Lung (tissue), 12 donors: ENCODE measurements around the gene LIN9. TPM values are rescaled to one million over a fixed set of nuclear protein-coding genes. Genes with fewer than 3 reads are reported as not detected.

Experiments used
- ATAC-seq: fragments of 200-7000 bp; cut with Tn5 transposase; one replicate; pipeline ENCODE4 v1.9.1; 2020; ENCODE audit warnings: moderate number of reproducible peaks; ENCODE audit not compliant: insufficient read depth, low FRiP score
- DNase-seq, 3 donors: peaks; one replicate each; pipeline ENCODE4 v3.0.0-alpha.2; 2013 to 2017
- H3K27ac ChIP-seq, 2 donors: one replicate each; pipeline ENCODE4 v1.5.1; 2013; ENCODE audit warnings: mild to moderate bottlenecking in 2 of 2, moderate library complexity in 2 of 2, control low read depth in 1 of 2, inconsistent platforms in 1 of 2, low read depth in 1 of 2, low read length in 1 of 2
- H3K27me3 ChIP-seq, 3 donors: one replicate each; pipeline ENCODE4 v1.5.1; 2013; ENCODE audit warnings: low read length in 2 of 3; ENCODE audit not compliant: control insufficient read depth in 3 of 3, insufficient read depth in 3 of 3
- H3K36me3 ChIP-seq, 4 donors: one replicate each; pipeline ENCODE4 v1.5.1; 2013; ENCODE audit warnings: low read length in 4 of 4, mild to moderate bottlenecking in 1 of 4, moderate library complexity in 1 of 4; ENCODE audit not compliant: control insufficient read depth in 4 of 4, insufficient read depth in 4 of 4
- H3K4me1 ChIP-seq, 5 donors: one replicate each; pipeline ENCODE4 v1.5.1; 2013; ENCODE audit warnings: low read length in 5 of 5, mild to moderate bottlenecking in 2 of 5, moderate library complexity in 1 of 5; ENCODE audit not compliant: control insufficient read depth in 5 of 5, insufficient read depth in 5 of 5
- H3K4me3 ChIP-seq: one replicate; pipeline ENCODE4 v1.5.1; 2013; ENCODE audit warnings: mild to moderate bottlenecking, control low read depth, moderate library complexity
- H3K9ac ChIP-seq, 2 donors: one replicate each; pipeline ENCODE4 v1.5.1; 2013; ENCODE audit warnings: low read length in 2 of 2, control low read depth in 1 of 2; ENCODE audit not compliant: insufficient read depth in 1 of 2
- H3K9me3 ChIP-seq, 4 donors: one replicate each; pipeline ENCODE4 v1.5.1; 2013; ENCODE audit warnings: low read length in 3 of 4, mild to moderate bottlenecking in 1 of 4, moderate library complexity in 1 of 4; ENCODE audit not compliant: control insufficient read depth in 4 of 4, insufficient read depth in 3 of 4
- WGBS, 2 donors: extraction: QIAGEN DNeasy Blood & Tissue Kit; methylation state at CpG; one replicate each; pipeline ENCODE4 v1.1.7; 2013; 5-methylcytosine and 5-hydroxymethylcytosine counted together
- polyA plus RNA-seq, 2 donors: library from polyadenylated mRNA; stranded (reverse); fragments of 200-250 nt; gene quantifications; one replicate each; pipeline ENCODE4 v1.2.1, GENCODE V29; 2013
- total RNA-seq, 2 donors: library from RNA; depleted of rRNA in 1 of 2; stranded (reverse); fragments of >200 nt in 1 of 2; gene quantifications; one replicate each; pipeline ENCODE4 v1.2.1, GENCODE V29; 2014 to 2021
- TF ChIP-seq, protein P1 (sequence below): IDR thresholded peaks from 2 replicates; pipeline ENCODE4 v1.5.1; 2012; ENCODE audit warnings: mild to moderate bottlenecking; ENCODE audit errors: control extremely low read depth, extremely low read depth
- donor health status: control.
- donor health status: control.
- donor health status: Bipolar disorder and iron deficiency.
- donor health status: healthy.
- donor health status: DM: yes; HTN: yes; CAD: no.

LIN9 gene
- total and polyA plus RNA-seq, 4 donors: 1.4 to 9.7 (median 2.4) TPM

DNA sequence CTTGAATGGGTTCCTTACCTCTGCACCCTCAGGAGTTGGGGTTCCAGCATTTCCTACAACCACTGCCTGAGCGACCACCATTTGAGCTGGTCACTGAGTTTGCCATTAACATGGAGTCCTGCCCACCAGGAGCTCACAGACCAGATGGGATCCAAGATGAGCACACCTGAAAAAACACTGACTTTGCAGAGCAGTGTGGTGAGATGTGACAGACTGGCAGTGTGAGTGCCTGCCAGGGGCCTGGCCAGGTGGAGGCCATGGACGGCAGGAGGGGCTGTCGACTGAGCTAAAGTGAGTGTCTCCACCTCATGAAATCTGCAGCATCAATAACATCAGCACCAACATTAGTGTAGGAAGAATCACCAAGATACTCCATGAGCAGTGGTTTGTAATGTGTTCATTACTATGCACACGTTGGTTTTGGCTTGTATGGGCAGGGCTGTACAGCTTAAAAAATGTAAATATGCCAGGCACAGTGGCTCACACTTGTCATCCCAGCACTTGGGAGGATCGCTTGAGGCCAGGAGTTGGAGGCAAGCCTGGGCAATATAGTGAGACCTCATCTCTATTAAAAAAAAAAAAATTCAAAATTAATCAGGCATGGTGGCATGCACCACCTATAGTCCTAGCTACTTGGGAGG lies 97.7 kb downstream of the LIN9 start:
- no peaks in the 10 kb centered on the region for H3K27me3 ChIP-seq
- H3K9me3 ChIP-seq: no peaks in the 10 kb centered on the region
- no peak for ATAC-seq
- no peaks in the 10 kb centered on the region for H3K36me3 ChIP-seq
- WGBS, 2 donors: 82 to 92% methylated on average over 5 of the region's 5 CpGs
- H3K9ac ChIP-seq: no peak overlapping the region
- H3K4me1 ChIP-seq: no peaks in the 10 kb centered on the region
- no peak for DNase-seq
- no peak overlapping the region for H3K4me3 ChIP-seq
- no peak overlapping the region for H3K27ac ChIP-seq
- TF ChIP-seq, protein P1, sequence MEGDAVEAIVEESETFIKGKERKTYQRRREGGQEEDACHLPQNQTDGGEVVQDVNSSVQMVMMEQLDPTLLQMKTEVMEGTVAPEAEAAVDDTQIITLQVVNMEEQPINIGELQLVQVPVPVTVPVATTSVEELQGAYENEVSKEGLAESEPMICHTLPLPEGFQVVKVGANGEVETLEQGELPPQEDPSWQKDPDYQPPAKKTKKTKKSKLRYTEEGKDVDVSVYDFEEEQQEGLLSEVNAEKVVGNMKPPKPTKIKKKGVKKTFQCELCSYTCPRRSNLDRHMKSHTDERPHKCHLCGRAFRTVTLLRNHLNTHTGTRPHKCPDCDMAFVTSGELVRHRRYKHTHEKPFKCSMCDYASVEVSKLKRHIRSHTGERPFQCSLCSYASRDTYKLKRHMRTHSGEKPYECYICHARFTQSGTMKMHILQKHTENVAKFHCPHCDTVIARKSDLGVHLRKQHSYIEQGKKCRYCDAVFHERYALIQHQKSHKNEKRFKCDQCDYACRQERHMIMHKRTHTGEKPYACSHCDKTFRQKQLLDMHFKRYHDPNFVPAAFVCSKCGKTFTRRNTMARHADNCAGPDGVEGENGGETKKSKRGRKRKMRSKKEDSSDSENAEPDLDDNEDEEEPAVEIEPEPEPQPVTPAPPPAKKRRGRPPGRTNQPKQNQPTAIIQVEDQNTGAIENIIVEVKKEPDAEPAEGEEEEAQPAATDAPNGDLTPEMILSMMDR: no peak

DNA sequence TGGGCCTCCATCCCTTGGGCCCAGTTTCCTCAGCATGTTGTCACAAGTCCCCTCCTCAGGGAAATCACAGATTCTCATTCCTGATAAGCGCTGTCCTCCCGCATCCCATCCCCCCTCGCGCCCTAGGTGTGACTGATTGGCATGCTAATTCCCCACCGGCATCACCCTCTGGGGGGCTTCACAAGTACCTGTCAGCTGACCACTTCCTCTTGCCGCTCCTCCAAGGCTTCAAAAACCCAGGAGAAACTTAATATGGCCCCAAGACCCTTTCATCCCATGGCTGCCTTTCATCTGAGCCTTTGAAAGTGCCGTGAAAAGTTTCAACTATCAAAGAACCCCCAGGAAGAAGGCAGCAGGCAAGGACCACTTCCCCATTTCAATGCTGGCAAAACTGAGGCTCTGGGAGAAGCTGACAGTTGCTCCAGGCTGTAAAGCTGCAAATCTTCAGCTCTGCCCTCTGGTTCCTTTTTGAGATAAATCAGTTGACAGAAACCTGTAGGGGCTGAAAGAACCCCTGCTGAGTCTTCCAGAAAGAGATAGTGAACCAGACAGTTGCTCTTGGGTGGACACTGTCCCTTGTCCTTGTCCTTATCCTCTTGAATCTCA lies 98.3 kb downstream of the LIN9 start:
- DNase-seq (no peak), ATAC-seq (no peak)
- H3K27me3 ChIP-seq: no peaks in the 10 kb centered on the region
- TF ChIP-seq, protein P1: no peak
- no peak overlapping the region for H3K4me3 ChIP-seq
- no peaks in the 10 kb centered on the region for H3K9me3 ChIP-seq
- 76 to 80% methylated on average over 7 of the region's 7 CpGs for WGBS, 2 donors
- no peaks in the 10 kb centered on the region for H3K4me1 ChIP-seq
- no peak overlapping the region for H3K9ac ChIP-seq
- H3K36me3 ChIP-seq: no peaks in the 10 kb centered on the region
- no peak overlapping the region for H3K27ac ChIP-seq

DNA sequence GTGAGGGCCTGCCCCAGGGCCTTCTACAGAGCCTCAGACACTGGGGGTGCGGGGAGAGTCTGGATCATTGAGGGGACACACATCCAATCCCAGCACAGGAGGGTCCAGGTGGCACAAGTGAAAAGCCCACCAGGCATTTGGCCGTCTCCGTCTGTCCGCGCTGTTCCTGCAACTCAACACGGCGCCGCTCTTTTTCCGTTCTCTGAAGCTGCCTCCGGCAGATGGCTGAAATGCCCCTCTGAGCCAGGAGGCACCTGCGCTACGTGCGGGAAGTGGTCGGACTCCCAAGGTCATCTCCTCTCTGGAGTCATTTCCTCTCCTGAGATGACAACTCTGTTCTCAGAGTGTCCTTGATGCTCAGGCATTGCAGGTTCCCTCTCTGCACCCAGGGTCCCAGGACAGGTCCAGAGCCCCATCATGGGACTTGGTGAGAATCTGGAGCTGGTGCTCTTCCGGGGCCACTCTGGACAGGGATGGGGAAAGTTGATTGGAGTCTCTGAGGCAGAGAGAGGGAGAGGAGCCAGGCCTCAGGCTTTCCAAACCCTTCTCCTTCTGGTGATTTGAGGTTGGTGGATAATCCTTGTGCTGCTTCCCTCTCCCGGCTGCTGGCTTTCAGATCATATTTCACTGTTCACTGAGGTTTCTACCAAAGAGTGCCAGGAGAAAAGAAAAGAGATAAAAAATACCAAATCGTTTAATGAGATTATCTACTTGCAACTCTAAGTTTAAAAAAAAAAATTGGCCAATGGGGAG lies 99.5 kb downstream of the LIN9 start:
- Histone ChIP-seq H3K27ac (no peak overlapping the region), H3K9me3 (no peaks in the 10 kb centered on the region), H3K4me3 (no peak overlapping the region), H3K36me3 (no peaks in the 10 kb centered on the region), H3K27me3 (no peaks in the 10 kb centered on the region), H3K9ac (no peak overlapping the region), H3K4me1 (no peaks in the 10 kb centered on the region)
- no peak for DNase-seq
- ATAC-seq: no peak
- 75 to 81% methylated on average over 17 of the region's 17 CpGs for WGBS, 2 donors
- TF ChIP-seq, protein P1: no peak
